ENCODE results near the gene CFAP44.

The CFAP44 gene

DNA sequence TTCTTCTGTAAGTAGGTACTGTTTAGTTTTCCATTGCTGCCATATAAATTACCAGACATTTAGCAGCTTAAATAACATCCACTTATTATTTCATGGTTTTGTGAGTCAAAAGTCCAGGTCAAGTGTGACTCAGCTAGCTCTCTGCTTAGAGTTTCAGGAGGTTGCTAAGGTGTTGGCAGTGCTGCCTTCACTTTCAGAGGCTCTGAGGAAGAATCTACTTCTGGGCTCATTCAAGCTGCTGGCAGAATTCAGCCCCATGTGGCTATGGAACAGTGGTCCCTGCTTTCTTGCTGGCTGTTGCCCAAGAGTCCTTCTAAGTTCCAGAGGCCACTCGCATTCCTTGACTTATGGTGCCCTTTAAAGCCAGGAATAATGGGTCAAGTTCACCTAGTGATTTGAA is 4.5 kb downstream of the CFAP44 start:
- H3K27me3 ChIP-seq (ENCODE audit: control insufficient read depth, insufficient read depth, low read length) = no peaks in the 10 kb centered on the region
- no peaks in the 10 kb centered on the region for H3K36me3 ChIP-seq (ENCODE audit: control insufficient read depth, low read depth, low read length)
- no peak overlapping the region for H3K9ac ChIP-seq (ENCODE audit: low read length)
- H3K27ac ChIP-seq (ENCODE audit: low read length) = no peak overlapping the region
- H3K4me1 ChIP-seq (ENCODE audit: control insufficient read depth, low read depth, low read length) = no peaks in the 10 kb centered on the region
- no peak overlapping the region for H3K4me3 ChIP-seq (ENCODE audit: low read length)
- H3K9me3 ChIP-seq (ENCODE audit: control insufficient read depth, low read depth, low read length) = no peaks in the 10 kb centered on the region

DNA sequence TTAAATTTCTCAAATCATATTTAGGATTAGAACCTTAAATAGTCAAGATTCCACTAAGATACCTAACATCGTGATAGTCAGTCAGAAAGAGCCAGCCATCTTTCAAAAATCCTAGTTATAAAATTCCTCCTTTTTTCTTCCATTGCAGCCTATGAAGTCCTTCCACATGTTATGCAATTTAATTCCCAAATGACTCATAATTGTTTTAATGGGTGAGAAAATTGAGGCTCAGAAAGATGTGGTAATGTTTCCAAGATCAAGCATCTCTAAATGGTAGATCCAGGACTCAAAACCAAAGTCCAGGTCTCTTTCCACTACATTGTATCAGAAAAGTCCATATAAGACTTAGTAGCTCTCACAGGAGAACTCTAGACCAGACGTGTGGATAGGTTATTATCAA is 9.5 kb downstream of the CFAP44 start:
- no peaks in the 10 kb centered on the region for H3K27me3 ChIP-seq (ENCODE audit: control insufficient read depth, insufficient read depth, low read length)
- H3K27ac ChIP-seq (ENCODE audit: low read length) = no peak overlapping the region
- H3K36me3 ChIP-seq (ENCODE audit: control insufficient read depth, low read depth, low read length) = no peaks in the 10 kb centered on the region
- no peak overlapping the region for H3K4me3 ChIP-seq (ENCODE audit: low read length)
- no peaks in the 10 kb centered on the region for H3K4me1 ChIP-seq (ENCODE audit: control insufficient read depth, low read depth, low read length)
- no peaks in the 10 kb centered on the region for H3K9me3 ChIP-seq (ENCODE audit: control insufficient read depth, low read depth, low read length)
- no peak overlapping the region for H3K9ac ChIP-seq (ENCODE audit: low read length)

DNA sequence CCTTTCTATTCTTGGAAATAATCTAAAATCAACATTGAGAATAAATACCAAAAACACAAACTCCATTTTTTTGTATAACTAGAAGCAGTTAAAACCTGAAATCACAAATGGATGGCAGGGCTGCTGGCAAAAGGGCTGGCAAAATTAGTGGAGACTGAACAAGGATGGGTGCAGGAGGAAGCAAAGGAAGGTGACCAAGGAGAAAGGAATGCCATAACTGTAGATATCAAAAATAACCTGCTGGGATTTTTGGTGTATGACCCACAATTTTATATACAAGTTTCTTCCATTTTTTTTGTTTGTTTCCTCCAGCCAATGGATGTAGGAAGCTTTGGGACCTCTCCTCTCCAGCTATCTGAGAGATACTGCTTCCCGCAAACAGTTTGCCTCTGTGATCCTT is 12.7 kb downstream of the CFAP44 start:
- no peaks in the 10 kb centered on the region for H3K36me3 ChIP-seq (ENCODE audit: control insufficient read depth, low read depth, low read length)
- no peak overlapping the region for H3K4me3 ChIP-seq (ENCODE audit: low read length)
- H3K9me3 ChIP-seq (ENCODE audit: control insufficient read depth, low read depth, low read length) = no peaks in the 10 kb centered on the region
- no peaks in the 10 kb centered on the region for H3K4me1 ChIP-seq (ENCODE audit: control insufficient read depth, low read depth, low read length)
- H3K27me3 ChIP-seq (ENCODE audit: control insufficient read depth, insufficient read depth, low read length) = no peaks in the 10 kb centered on the region
- no peak overlapping the region for H3K9ac ChIP-seq (ENCODE audit: low read length)
- no peak overlapping the region for H3K27ac ChIP-seq (ENCODE audit: low read length)

DNA sequence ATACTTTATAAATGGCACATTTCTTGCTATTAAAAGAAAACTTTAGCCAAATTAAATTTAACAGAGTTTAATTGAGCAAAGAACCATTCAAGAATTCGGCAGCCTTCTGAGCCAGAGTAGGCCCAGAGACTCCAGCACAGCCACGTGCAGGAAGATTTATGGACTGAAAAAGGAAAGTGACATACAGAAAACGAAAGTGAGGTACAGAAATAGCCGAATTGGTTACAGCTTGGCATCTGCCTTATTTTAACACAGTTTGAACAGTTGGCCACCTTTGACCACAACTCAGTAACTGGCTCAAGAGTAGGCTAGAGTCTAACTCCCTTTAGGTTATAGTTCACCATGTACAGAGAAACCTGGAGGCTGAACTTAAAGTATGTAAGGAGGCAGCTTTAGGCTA is 17.6 kb downstream of the CFAP44 start:
- Histone ChIP-seq H3K27me3 (ENCODE audit: control insufficient read depth, insufficient read depth, low read length) (no peaks in the 10 kb centered on the region), H3K27ac (ENCODE audit: low read length) (no peak overlapping the region), H3K36me3 (ENCODE audit: control insufficient read depth, low read depth, low read length) (no peaks in the 10 kb centered on the region), H3K4me3 (ENCODE audit: low read length) (no peak overlapping the region), H3K4me1 (ENCODE audit: control insufficient read depth, low read depth, low read length) (no peaks in the 10 kb centered on the region), H3K9ac (ENCODE audit: low read length) (no peak overlapping the region), H3K9me3 (ENCODE audit: control insufficient read depth, low read depth, low read length) (no peaks in the 10 kb centered on the region)

DNA sequence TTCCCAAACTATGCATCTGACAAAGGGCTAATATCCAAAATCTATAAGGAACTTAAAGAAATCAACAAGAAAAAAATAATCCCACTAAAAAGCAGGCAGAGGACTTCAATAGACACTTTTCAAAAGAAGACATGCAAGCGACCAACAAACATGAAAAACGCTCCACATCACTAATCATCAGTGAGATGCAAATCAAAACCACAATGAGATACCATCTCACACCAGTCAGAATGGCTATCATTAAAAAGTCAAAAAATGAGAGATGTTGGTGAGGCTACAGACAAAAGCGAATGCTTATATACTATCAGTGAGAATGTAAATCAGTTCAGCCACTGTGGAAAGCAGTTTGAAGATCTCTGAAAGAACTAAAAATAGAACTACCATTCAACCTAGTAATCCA is 20.2 kb downstream of the CFAP44 start:
- H3K27ac ChIP-seq (ENCODE audit: low read length) = no peak overlapping the region
- no peaks in the 10 kb centered on the region for H3K27me3 ChIP-seq (ENCODE audit: control insufficient read depth, insufficient read depth, low read length)
- H3K9ac ChIP-seq (ENCODE audit: low read length) = no peak overlapping the region
- H3K4me3 ChIP-seq (ENCODE audit: low read length) = no peak overlapping the region
- H3K36me3 ChIP-seq (ENCODE audit: control insufficient read depth, low read depth, low read length) = no peaks in the 10 kb centered on the region
- peaks cover 2% of the 10 kb centered on the region for H3K9me3 ChIP-seq (ENCODE audit: control insufficient read depth, low read depth, low read length)
- H3K4me1 ChIP-seq (ENCODE audit: control insufficient read depth, low read depth, low read length) = no peaks in the 10 kb centered on the region

DNA sequence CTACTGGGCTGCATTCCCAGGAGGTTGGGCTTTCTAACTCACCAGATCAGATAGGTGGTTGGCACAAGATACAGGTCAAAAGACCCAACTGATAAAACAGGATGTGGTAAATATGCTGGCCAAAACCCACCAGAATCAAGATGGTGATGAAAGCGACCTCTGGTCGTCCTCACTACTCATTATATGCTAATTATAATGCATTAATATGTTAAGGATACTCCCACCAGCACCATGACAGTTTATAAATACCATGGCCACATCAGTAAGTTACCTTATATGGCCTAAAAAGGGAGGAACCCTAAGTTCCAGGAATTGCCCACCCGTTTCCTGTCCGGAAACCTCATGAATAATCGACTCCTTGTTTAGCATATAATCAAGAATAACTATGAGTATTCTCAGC is 31.6 kb downstream of the CFAP44 start:
- H3K36me3 ChIP-seq (ENCODE audit: control insufficient read depth, low read depth, low read length) = no peaks in the 10 kb centered on the region
- H3K9ac ChIP-seq (ENCODE audit: low read length) = no peak overlapping the region
- H3K4me3 ChIP-seq (ENCODE audit: low read length) = no peak overlapping the region
- H3K9me3 ChIP-seq (ENCODE audit: control insufficient read depth, low read depth, low read length) = no peaks in the 10 kb centered on the region
- H3K27ac ChIP-seq (ENCODE audit: low read length) = no peak overlapping the region
- no peaks in the 10 kb centered on the region for H3K4me1 ChIP-seq (ENCODE audit: control insufficient read depth, low read depth, low read length)
- H3K27me3 ChIP-seq (ENCODE audit: control insufficient read depth, insufficient read depth, low read length) = no peaks in the 10 kb centered on the region

DNA sequence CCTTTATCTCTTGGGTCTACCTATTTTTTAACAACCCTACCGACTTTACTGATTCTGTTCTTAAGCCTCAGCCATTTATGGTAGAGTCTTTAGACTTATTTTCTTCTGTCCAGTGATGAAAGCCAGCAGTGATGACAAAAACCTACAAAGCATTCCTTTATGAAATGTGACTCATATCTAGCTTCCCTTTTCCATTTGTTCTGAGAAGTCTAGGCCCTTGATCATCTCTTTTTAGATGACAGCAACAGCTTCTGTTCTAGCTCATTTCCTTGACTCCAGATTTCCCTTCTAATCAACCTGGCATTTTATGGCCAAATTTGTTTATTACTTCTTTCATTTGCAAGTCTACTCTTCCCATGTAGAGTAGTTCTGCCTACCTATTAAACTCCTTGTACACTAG is 36.1 kb downstream of the CFAP44 start:
- Histone ChIP-seq H3K4me3 (ENCODE audit: low read length) (no peak overlapping the region), H3K27ac (ENCODE audit: low read length) (no peak overlapping the region), H3K36me3 (ENCODE audit: control insufficient read depth, low read depth, low read length) (no peaks in the 10 kb centered on the region), H3K9me3 (ENCODE audit: control insufficient read depth, low read depth, low read length) (no peaks in the 10 kb centered on the region), H3K9ac (ENCODE audit: low read length) (no peak overlapping the region), H3K4me1 (ENCODE audit: control insufficient read depth, low read depth, low read length) (no peaks in the 10 kb centered on the region), H3K27me3 (ENCODE audit: control insufficient read depth, insufficient read depth, low read length) (no peaks in the 10 kb centered on the region)

DNA sequence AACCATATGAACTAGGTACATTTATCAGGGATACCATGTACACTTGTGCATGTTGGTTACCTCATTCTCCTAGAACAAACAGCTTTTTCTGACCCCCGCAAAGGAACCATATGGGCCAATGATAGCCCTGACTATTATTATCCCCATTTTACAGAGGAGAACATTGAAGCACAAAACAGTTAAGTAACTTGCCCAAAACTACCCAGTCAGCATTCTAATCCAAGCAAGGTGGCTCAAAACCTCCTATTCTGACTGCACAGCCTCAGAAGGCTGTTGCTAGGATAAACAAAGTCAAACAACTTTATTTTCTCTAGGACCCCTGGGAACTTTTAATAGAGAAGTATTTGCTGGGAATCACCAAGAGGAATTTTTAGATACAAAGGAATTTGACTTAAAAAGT is 36.7 kb downstream of the CFAP44 start:
- no peaks in the 10 kb centered on the region for H3K9me3 ChIP-seq (ENCODE audit: control insufficient read depth, low read depth, low read length)
- no peaks in the 10 kb centered on the region for H3K4me1 ChIP-seq (ENCODE audit: control insufficient read depth, low read depth, low read length)
- H3K9ac ChIP-seq (ENCODE audit: low read length) = no peak overlapping the region
- no peaks in the 10 kb centered on the region for H3K27me3 ChIP-seq (ENCODE audit: control insufficient read depth, insufficient read depth, low read length)
- H3K27ac ChIP-seq (ENCODE audit: low read length) = no peak overlapping the region
- H3K4me3 ChIP-seq (ENCODE audit: low read length) = no peak overlapping the region
- H3K36me3 ChIP-seq (ENCODE audit: control insufficient read depth, low read depth, low read length) = no peaks in the 10 kb centered on the region

All from iPS-18a (cell line).